ENCODE measurements around the gene ACVR1B. TPM values are rescaled to one million over a fixed set of nuclear protein-coding genes. Genes with fewer than 3 reads are reported as not detected.

Gene ACVR1B
- total RNA-seq, 1 donor from 2014 or later = 2.4 TPM

GRCh38 chr12:52045794-52046199 lies 94.3 kb downstream of the ACVR1B start:
- Mint-ChIP-seq H3K4me1 (ENCODE audit: low read depth) (peaks cover 34% of the 10 kb centered on the region), H3K4me3 (ENCODE audit: low read depth) (no peak overlapping the region), H3K9me3 (no peaks in the 10 kb centered on the region), H3K27ac (peak overlapping the region; percentile 28), H3K27me3 (ENCODE audit: low read depth) (no peaks in the 10 kb centered on the region), H3K36me3 (ENCODE audit: low read depth) (peaks cover 24% of the 10 kb centered on the region)
- intact Hi-C loops (cut with micrococcal nuclease) = no loop called here
- DNase-seq (ENCODE audit: low spot score) = no peak

Other genes starting within 250 kb of the ACVR1B start
- 0.30 TPM in 2 replicates for gene FIGNL2, start 103.0 kb upstream of the ACVR1B start, total RNA-seq
- not detected in 2 replicates for gene ANKRD33, start 63.6 kb upstream of the ACVR1B start, total RNA-seq
- gene ACVRL1, start 44.2 kb upstream of the ACVR1B start, total RNA-seq = not detected in 2 replicates
- 6.0 and 6.1 TPM in 2 replicates for gene TAMALIN, start 55.2 kb downstream of the ACVR1B start, total RNA-seq
- 134 and 139 TPM in 2 replicates for gene NR4A1, start 99.7 kb downstream of the ACVR1B start, total RNA-seq
- gene ATG101, start 118.3 kb downstream of the ACVR1B start, total RNA-seq = 44.6 and 45.9 TPM in 2 replicates
- 0.14 and 0.16 TPM in 2 replicates for gene SMIM41, start 128.0 kb downstream of the ACVR1B start, total RNA-seq
- not detected in 2 replicates for gene KRT80, start 240.3 kb downstream of the ACVR1B start, total RNA-seq